DMS114 treated with DMSO at 0.1 percent for 48 hours (cell line): ENCODE measurements around the gene KRABD2.
A peak's percentile ranks its signal among the peaks of the same experiment; 100 is the strongest.
"Not testable (repeated sequence)": the region's sequence is repeated elsewhere in the genome, so short reads cannot be mapped to it uniquely, and the experiment has no call there.

Experiments
- DNase-seq: peaks from one replicate; lab custom pipeline; 2025; ENCODE audit not compliant: unreplicated experiment; lab: John Stamatoyannopoulos, UW

Gene KRABD2

DNA sequence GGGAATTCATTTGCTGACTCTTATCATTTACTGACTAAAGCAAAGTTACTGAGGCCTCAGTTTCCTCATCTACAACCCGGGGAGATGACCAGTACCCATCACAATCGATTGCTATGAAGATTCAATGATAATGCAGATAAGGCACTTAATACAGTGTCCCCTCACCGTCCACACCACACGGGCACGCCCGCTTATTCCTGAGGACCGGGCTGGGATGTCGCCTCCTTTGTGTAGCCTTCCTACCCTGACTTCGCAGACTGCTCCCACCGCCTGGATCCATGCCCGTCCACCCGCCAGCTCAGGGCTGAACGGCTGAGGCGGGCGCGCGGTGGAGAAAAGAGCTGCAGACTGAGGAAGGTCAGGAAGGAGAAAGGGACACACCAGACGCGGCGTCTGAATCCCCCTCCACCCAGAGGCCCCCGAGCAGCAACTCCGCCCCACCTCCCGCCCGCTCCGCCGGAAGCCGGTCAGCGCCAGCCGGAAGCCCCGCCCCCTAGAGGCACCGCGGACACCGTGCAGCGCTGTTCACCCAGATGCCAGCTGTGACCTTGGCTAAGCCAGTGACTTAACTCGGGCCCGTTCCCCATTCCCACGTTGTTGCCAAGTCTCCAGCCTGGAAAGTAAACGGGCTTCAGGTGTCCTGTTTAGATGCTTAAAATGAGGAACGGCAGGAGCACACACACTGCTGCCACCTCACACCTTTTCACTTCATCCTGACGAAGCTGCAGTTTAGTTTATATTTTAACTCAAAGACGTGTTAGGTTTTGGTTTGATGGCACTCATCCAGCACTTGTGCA lies at the start of gene KRABD2:
Gene KRABD2, minus strand, starts transcription at position 434 of the 797 bp plus-strand sequence.
- peak; percentile 77 for DNase-seq

DNA sequence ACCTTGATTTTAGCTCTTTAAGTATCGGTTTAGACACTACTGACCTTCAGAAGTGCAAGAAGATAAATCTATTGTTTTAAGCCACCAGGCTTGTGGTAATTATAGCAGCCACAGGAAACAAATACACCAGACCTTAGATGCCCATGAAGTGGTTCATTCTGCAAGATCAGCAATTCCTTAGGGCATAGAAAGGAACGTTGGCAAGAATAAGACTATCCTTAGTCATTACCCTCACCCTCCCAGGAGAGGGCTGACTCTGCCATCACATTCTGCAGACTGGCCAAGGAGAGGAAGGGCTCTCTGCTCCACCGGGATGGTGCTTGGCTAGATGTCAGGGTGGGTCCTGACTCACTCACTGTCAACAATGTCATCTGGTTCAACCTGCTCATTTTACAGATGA lies 45.1 kb upstream of the KRABD2 start:
- no peak for DNase-seq

DNA sequence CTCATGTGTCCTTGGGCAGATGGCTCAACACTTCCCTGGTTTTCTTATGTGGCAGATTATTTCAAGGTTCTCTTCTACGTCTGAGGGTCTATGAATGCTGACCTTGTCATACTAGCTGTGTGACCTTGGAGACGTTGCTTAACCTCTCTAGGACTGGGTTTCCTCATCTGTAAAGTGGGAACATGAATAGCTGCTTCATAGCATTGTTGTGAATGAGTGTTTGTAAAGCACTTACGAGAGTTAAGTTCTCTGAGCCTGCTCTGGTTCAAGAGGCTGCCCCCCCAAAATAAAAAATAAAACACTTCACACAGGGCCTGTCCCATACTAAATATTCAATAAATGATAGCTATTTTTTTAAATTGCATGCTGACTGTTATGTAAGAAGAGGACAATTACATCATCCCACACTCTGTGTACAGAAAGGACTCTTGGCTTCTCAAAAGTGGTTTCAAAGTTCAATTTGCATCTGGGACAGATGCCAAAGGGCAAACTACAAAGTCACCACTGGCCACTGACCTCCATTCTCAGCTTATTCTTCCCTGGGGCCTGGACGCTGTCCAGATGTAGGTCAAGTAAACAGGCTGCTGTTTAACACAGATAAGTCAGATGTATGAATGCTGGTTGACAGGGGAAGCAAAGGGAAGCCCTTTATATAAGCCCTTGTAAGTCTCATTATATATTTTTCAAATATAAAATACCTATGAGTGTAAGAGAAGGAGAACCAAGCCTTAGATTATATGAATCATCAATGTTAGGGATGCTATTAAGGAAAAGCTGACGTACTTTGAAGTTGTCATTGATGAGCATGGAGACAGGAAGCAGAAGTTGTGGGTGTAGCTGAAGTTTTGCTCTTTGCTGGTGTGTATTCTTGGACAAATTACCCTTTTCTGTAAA lies 43.8 kb upstream of the KRABD2 start:
- DNase-seq = no peak

DNA sequence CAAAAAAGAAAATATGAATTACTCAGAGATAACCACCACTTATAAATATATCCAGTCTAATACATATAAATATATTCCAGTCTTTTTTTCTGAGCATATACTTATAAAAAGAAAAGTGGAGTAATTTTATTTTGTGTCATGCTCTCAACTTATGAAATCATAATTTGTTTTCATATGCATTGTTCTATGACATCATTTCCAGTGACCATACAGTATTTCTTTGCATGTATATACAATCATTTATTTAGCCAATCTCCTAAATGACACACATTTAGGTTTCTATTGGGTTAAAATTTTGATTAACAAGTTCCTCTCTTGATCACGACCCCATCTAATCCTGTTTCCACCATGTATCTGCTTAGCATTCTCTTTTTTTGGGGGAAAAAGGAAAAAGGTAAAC lies 42.8 kb upstream of the KRABD2 start:
- DNase-seq = no peak

DNA sequence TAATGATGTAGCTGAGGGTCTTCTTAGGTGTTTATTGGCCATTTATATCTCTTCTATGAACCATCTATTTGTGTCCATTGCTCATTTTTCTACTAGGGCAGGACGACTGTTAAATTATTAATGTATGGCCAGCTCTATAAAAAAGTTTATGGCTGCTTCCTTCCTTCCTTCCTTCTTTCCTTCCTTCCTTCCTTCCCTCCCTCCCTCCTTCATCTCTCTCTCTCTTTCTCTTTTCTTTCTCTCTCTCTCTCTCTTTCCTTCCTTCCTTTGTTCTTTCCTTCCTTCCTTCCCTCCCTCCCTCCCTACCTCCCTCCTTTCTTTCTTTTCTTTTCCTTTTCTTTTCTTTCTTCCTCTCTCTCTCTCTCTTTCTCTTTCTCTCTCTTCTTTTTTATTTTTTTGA lies 42.0 kb upstream of the KRABD2 start:
- no peak for DNase-seq

DNA sequence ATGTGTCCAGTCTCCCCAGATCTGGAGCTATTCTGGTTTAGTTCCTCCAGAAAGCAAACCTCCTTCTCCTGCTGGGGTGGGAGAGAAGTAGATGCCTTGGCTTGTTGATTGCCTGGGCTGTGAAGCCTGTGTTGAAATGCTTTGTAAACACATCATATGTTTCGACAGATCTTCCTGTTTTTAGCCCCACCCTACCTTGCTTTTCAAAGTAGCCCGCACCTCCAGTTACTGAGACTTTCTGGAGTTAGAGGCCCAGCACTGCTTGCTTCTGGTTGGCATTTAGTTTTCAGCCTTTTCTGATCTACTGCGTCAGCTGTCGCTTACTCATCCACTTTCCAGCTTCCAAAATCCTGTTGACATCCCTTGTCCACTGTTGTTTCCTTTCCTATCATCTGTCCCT lies 41.3 kb upstream of the KRABD2 start:
- no peak for DNase-seq

DNA sequence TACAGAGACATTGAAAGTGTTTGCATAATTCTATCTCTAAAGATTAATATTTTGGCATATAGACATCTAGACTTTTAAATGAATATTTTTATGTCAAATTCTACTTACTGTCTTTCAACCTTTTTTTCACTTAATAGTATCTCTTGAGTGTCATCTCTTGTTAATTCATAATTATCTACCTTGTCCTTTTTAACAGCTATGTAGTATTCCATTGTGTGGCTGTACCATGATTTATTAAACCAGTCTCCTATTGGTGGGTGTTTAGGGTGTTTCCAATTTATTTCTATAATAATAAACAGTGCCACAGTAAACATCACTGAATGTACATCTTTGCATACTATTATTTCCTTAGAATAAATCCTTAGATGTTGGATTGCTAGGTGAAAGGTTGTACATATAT lies 37.4 kb upstream of the KRABD2 start:
- no peak for DNase-seq

DNA sequence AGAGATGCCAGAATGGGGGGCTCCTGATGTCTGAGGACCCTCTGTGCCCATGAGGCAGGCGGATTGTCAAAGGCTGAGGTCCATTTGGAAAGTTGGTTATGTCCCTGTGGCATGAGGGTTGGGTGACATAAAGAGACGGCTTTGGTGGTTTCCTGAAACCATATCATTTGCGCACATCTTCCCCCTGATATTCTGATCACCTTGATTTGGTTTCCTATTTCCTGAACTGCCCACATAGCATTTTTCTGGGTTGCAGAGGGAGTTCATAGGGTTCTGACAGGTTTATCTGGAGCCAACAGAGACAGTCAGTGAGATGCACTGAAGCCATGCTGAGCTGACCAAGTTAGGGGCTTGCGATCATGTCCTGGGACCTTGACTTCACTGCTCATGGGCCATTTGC lies 36.8 kb upstream of the KRABD2 start:
- DNase-seq = no peak

DNA sequence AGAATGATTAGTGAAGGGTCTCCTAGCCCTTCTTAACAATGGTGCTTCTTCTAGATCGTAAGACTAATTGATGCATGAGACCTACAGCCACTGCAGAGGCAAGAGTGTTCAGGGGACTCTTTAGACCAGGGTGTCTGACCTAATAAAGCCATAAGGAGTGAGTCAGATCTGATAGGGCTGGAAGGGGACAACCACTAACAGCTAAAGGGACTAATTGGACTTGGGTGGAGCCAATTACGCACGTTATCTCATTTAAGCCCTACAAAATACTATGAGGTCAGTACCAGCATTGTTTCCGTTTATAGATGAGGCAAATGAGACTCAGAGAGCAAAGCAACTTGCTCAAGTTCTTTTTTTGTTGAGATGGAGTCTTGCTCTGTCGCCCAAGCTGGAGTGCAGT lies 35.6 kb upstream of the KRABD2 start:
- no peak for DNase-seq

DNA sequence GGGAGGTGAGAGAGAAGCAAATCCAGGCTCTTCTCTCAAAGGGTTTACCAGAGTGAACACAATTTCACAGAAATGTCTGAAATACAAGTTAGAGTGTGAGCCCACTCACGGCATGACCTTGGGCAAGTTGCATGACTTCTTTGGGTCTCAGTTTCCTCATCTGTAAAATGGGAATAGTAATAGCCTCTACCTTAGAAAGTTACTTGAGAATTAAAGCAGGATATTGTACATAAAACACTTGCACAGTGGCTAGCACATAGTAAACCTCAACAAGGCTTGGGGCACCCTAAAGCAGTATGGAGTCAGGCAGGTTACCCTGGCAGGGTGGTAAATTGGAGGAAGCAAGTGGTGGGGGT lies 34.4 kb upstream of the KRABD2 start:
- DNase-seq = no peak

DNA sequence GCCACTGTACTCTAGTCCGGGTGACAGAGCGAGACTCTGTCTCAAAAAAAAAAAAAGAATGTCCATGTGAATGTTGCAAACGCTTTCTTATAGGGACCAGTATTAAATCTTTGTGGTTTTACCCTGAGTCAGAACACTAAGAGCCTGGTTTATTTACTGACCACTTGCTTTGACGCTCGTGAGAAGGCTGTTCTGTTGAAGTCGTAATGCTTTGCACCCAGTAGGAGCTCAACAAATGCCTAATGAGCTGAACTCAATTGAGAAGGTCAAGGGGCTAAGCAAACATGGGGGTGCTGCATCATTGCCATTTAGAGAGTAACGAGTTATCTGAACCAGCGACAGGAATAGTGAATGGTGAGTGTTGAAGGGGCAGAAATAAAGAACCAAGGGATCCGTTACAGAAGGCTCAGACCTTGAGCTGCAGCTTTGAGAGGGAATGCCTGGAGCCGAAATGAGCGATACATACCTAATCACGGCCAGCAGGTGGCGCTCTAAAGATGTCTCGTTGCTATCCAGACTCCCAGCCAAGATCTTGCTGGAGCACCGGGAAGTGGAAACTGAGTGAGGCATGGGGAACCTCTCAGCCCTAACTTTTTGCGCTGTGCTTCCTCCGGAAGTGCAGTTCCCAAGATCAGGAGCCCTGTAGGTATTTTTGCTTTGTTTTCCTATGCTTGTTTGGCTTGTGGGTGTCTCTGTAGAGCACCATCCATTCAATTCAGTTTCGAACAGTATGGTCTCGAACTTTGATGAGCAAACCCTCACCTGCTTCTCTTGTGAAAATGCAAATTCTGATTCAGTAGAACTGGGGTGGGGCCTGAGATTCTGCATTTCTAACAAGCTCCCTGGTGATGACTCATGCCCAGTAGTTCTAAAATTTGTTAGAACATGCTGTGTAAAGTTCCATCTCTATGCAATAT lies 33.7 kb upstream of the KRABD2 start:
- DNase-seq = peak; percentile 92

DNA sequence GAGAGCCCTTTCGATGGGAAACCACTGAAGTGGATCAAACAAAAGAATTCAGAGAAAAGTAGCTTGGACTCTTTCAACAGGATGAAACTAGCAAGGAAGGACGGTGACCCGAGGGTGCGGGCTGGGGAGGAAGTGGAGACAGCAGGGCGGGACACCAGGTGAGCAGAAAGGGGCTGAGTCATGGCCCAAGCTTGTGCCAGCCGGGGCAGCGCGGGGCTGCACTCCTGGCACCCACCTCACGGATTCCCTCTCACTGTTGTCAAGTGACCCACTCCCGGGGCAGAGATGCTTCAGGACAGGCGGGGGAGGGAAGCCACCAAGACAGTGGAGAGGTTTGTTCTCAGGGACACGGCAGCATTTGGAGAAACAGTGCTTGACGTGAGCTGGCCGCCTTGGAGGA lies 31.9 kb upstream of the KRABD2 start:
- DNase-seq = no peak

DNA sequence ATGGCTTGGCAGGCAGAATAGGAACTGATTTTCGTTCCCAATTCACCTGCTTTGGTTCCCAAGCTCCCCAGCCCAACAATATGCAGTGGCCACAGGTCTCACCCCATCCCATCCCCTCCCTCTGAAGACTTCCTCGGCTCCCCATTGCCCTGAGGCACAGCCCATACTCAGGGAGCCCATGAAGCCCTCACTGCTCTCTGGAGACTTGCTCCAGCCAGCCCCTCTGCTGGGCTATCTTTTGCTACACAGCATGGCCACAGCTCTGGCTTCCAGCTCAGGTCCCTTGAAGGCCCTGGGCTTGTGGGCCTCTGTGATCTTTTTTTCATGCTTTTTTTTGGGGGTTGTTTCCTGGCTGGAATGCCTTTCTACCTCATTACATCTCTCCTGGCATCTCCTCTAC lies 29.7 kb upstream of the KRABD2 start:
- DNase-seq = no peak

DNA sequence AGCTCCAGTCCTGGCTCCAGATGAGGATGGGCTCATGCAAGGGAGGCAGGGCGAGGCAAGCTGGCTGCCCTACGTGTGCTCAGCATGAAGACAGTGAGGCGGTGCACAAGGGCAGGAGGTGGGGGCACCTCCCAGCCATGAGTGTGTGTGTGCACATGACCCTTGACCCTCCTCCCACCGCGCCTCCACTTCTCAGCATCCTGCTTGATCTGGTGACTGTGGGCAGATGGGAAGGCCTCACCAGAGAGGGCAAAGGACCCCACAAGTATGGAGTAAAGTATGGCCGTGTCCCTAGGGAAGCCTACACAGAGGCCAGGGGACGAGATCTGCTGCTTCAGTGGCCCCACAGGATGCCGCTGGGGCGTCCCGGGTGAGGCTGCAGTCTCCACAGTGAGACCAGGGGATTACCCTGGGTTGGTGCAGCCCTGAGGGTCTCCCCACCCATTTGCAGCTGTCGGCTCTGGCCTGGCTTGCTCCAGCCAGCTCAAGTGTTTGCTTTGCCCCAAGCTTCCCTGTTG lies 29.1 kb upstream of the KRABD2 start:
- no peak for DNase-seq

DNA sequence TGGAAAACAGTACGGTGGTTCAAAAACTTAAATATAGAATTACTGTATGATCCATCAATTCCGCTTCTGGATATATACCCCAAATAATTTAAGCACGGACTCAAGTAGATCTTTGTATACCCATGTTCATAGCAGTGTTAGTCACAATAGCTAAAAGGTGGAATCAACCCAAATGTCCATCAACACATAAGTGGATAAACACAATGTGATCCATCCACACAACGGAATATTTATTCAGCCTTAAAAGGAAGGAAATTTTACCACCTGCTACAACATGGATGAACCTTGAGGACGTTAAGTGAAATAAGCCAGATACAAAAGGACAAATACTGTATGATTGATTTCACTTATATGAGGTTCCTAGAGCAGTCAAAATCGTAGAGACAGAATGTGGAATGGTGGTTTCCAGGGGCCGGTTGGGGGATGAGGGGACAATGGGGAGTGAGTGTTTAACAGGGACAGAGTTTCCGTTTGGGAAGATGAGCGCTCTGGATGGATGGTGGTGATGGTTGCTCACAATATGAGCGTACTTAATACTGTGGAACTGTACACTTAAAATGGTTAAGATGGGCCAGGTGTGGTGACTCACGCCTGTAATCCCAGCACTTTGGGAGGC lies 26.5 kb upstream of the KRABD2 start:
- no peak for DNase-seq

DNA sequence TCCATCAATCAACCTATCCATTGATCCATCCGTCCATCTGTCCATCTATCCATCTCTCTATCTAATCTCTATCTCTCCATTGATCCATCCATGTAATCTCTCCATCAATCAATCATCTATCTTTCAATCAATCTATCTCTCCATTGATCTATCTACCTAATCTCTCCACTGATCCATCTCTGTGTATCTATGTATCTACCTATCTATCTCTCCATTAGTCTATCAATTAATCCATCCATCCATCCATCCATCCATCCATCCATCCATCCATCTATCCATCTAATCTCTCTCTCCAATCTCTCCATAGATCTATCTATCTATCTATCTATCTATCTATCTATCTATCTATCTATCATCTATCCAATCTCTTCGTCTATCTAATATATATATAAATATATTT lies 24.6 kb upstream of the KRABD2 start:
- no peak for DNase-seq

DNA sequence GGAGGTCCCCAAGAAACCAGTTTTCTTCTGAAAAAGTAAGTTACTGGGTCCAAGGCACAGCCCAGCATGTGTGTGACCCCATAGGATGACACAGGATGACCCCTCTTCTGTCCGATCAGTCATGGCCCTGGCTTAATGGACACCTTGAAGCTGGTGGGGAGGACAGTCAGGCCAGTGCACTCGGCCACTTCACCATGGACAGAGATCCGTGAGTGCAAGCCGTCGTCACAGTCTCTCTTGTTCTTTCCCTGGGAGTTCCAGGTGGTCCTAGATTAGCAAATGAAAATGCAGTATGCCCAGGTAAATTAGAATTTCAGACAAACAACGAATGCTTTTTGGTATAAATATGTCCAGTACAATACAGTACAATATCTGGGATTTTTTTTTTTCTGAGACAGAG lies 22.5 kb upstream of the KRABD2 start:
- no peak for DNase-seq

DNA sequence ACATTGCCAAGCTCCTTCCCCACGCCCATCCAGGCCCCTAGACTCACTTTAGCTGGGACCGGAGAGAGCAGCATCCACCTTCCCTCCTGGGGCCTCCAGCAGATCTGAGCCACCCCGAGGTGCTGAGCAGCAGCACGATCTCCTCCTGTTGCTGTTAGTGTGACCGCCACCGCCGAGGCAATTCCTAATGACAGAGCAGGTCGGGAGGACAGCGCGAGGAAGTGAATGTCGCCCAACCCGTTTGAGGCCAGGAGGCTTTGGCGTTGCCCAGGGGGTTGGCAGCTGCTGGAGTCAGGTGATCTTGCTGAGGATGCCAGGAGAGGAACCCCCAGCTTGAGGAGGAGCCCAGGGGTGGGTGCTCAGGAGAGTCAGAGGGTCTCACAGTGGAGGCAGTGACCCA lies 21.1 kb upstream of the KRABD2 start, which contains the start of gene RNF222:
Gene RNF222, minus strand, starts transcription at position 192 of the 400 bp plus-strand sequence. CDS start 4,366 bp downstream, outside the sequence.
- DNase-seq = no peak

DNA sequence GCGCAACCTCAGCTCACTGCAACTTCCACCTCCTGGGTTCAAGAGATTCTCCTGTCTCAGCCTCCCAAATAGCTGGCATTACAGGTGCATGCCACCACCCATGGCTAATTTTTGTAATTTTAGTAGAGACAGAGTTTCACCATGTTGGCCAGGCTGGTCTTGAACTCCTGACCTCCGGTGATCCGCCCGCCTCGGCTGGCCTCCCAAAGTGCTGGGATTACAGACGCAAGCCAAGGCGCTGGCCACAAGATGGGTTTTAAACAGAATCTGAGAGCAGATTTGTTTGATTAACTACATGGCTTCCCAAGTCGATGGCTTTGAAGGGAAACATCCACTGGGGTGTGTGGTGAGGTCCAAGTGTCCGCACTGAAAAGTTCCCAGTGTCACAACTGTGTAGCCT lies 18.0 kb upstream of the KRABD2 start:
- not testable (repeated sequence) for DNase-seq

DNA sequence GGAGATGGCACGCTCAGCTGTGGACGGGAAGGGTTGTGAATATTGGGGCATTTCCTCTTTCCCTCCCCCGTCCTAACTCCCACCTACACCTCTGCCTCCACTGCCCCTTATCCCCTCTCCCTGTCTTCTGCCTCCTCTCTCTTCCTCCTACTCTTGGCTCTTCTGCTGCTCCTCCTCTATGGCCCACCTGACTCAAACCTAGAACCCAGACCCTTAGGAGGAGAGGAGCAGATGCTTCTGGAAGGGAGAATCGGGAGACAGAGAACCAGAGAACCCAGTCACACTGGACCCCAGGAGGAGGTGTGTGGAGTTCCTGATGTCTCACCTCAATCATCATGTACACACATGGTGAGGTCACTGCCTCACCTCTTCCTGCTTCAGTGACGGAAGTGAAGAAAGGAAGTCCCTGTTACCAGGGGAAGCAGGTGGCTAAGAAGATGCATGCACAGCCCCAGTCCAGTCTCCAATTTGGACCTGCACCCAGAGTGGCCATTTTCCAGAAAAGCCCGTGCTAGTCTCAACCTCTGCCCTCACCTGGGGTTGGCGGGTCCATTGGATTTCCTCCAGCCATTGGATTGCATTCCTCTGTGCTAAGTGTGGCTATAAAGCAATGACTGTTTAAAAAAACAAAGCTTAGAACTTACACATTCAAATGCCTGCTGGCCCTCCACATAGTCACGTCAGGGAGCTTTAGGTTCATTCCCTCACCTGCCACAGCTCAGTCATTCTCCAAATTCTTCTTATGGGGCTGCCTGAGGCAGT lies 17.1 kb upstream of the KRABD2 start:
- no peak for DNase-seq
